SK-N-SH (cell line): ENCODE data around the gene CA5B. TPM values are rescaled to one million over a fixed set of nuclear protein-coding genes. Genes with fewer than 3 reads are reported as not detected.

Experiments
- CTCF ChIA-PET: fragments of 300-600, 350-600 bp; formaldehyde crosslinking; extraction: SDS; loops from one replicate; lab custom pipeline; 2021; lab: Yijun Ruan, JAX
- POLR2A ChIA-PET: fragments of 350-600 bp; sonication (Branson Sonifier 250); formaldehyde crosslinking; extraction: SDS; loops from one replicate; lab custom pipeline; 2020; ENCODE audit warnings: antibody characterized with exemption, inconsistent platforms; lab: Yijun Ruan, JAX
- DNase-seq: peaks from one replicate; pipeline ENCODE4 v3.0.0; 2012
- H2AFZ ChIP-seq: fragments of 200-600 bp; sonication (generic); 2 replicates; pipeline ENCODE4 v1.8.1; 2016; ENCODE audit warnings: antibody characterized with exemption, mild to moderate bottlenecking, low read depth
- H3F3A ChIP-seq: fragments of 200-600 bp; sonication (generic); replicated peaks from 2 replicates; pipeline ENCODE3; 2016; ENCODE audit warnings: antibody characterized with exemption, mild to moderate bottlenecking; ENCODE audit not compliant: insufficient read depth
- H3K27ac ChIP-seq, 2 experiments: fragments of 200-500 bp in 1 of 2; fragments of 200-600 bp in 1 of 2; sonication (Bioruptor generic) in 1 of 2; sonication (generic), shearing (Covaris generic) in 1 of 2; 2 replicates each; pipeline versions ENCODE4 v1.5.1 to v1.6.1; 2014 to 2016; ENCODE audit warnings: low read depth in 2 of 2, inconsistent platforms in 1 of 2, low read length in 1 of 2, mild to moderate bottlenecking in 1 of 2, mixed read lengths in 1 of 2
- H3K27me3 ChIP-seq: fragments of 200-600 bp; sonication (generic), shearing (Covaris generic); 2 replicates; pipeline ENCODE4 v1.6.1; 2016; ENCODE audit warnings: mixed run types; ENCODE audit not compliant: insufficient read depth
- H3K36me3 ChIP-seq, 2 experiments: fragments of 200-500 bp in 1 of 2; fragments of 200-600 bp in 1 of 2; sonication (Bioruptor generic) in 1 of 2; sonication (generic) in 1 of 2; replicated peaks in 1 of 2; 2 replicates each; pipeline versions ENCODE3 to v1.5.1; 2014 to 2016; ENCODE audit warnings: low read length in 1 of 2, mild to moderate bottlenecking in 1 of 2; ENCODE audit not compliant: insufficient read depth in 2 of 2, control insufficient read depth in 1 of 2
- H3K4me1 ChIP-seq, 2 experiments: fragments of 200-500 bp in 1 of 2; fragments of 200-600 bp in 1 of 2; sonication (Bioruptor generic) in 1 of 2; sonication (generic), shearing (Covaris generic) in 1 of 2; 2 replicates each; pipeline versions ENCODE4 v1.5.1 to v1.6.1; 2014 to 2016; ENCODE audit warnings: low read depth in 1 of 2, low read length in 1 of 2, mixed run types in 1 of 2; ENCODE audit not compliant: insufficient read depth in 2 of 2, control insufficient read depth in 1 of 2
- H3K4me2 ChIP-seq: fragments of 200-600 bp; sonication (generic), shearing (Covaris generic); 2 replicates; pipeline ENCODE4 v1.6.1; 2017; ENCODE audit warnings: mixed run types
- H3K4me3 ChIP-seq, 2 experiments: fragments of 200-500 bp in 1 of 2; fragments of 200-600 bp in 1 of 2; sonication (Bioruptor generic) in 1 of 2; sonication (generic), shearing (Covaris generic) in 1 of 2; 2 replicates each; pipeline versions ENCODE4 v1.5.1 to v1.8.1; 2014 to 2016; ENCODE audit warnings: low read depth in 2 of 2, inconsistent platforms in 1 of 2, low read length in 1 of 2, mild to moderate bottlenecking in 1 of 2, mixed read lengths in 1 of 2, moderate library complexity in 1 of 2
- H3K79me2 ChIP-seq: fragments of 200-600 bp; sonication (generic); 2 replicates; pipeline ENCODE4 v1.8.1; 2017; ENCODE audit warnings: mild to moderate bottlenecking; ENCODE audit not compliant: insufficient read depth
- H3K9ac ChIP-seq: fragments of 200-600 bp; sonication (generic); 2 replicates; pipeline ENCODE4 v1.6.1; 2017; ENCODE audit warnings: mixed run types
- H3K9me2 ChIP-seq: fragments of 200-600 bp; sonication (generic); 2 replicates; pipeline ENCODE4 v1.6.1; 2017; ENCODE audit warnings: mixed run types
- H3K9me3 ChIP-seq: fragments of 200-600 bp; sonication (generic); 2 replicates; pipeline ENCODE4 v1.6.1; 2017; ENCODE audit warnings: mixed run types, mild to moderate bottlenecking, moderate library complexity
- H4K20me1 ChIP-seq: fragments of 200-600 bp; sonication (generic); 2 replicates; pipeline ENCODE4 v1.6.1; 2017; ENCODE audit warnings: mild to moderate bottlenecking, mixed run types; ENCODE audit not compliant: insufficient read depth
- ELF1 ChIP-seq: IDR thresholded peaks from 2 replicates; pipeline ENCODE4 v1.4.0; 2012
- EP300 ChIP-seq, 2 experiments: IDR thresholded peaks; 2 replicates each; pipeline versions ENCODE4 v1.4.0 to v1.6.1; 2012; ENCODE audit warnings: borderline replicate concordance in 1 of 2, low read depth in 1 of 2, low read length in 1 of 2
- FOXM1 ChIP-seq: IDR thresholded peaks from 2 replicates; pipeline ENCODE4 v1.4.0; 2012; ENCODE audit warnings: low read depth, mild to moderate bottlenecking
- GABPA ChIP-seq: IDR thresholded peaks from 2 replicates; pipeline ENCODE4 v1.4.0; 2012; ENCODE audit warnings: low read depth, mild to moderate bottlenecking
- MXI1 ChIP-seq: IDR thresholded peaks from 2 replicates; pipeline ENCODE4 v1.6.1; 2012; ENCODE audit warnings: mild to moderate bottlenecking, low read depth, low read length, improper control_type of control experiment
- PBX3 ChIP-seq: IDR thresholded peaks from 2 replicates; pipeline ENCODE4; 2012
- POLR2AphosphoS5 ChIP-seq: IDR thresholded peaks from 2 replicates; pipeline ENCODE4 v1.6.1; 2012; ENCODE audit warnings: low read depth, low read length
- SMC3 ChIP-seq: IDR thresholded peaks from 2 replicates; pipeline ENCODE4 v1.6.1; 2012; ENCODE audit warnings: low read depth, low read length, improper control_type of control experiment
- TAF1 ChIP-seq: IDR thresholded peaks from 2 replicates; pipeline ENCODE4 v1.6.1; 2012; ENCODE audit warnings: low read depth, mild to moderate bottlenecking, low read length, moderate library complexity, borderline replicate concordance
- TCF12 ChIP-seq: IDR thresholded peaks from 2 replicates; pipeline ENCODE4 v1.4.0; 2012
- ZBTB33 ChIP-seq: IDR thresholded peaks from 2 replicates; pipeline ENCODE4 v1.4.0; 2012; ENCODE audit warnings: low read depth, borderline replicate concordance
- WGBS: methylation state at CpG from one replicate; pipeline ENCODE4 v1.1.6; 2017; ENCODE audit warnings: low lambda C conversion rate; 5-methylcytosine and 5-hydroxymethylcytosine counted together
- polyA plus RNA-seq, 3 experiments: library from polyadenylated mRNA; depleted of rRNA; stranded (reverse); fragments of >200 nt; gene quantifications; 2 replicates each; pipeline ENCODE4 v1.2.3, GENCODE V29; 2012

CA5B gene
- polyA plus RNA-seq, 1 of the 3 experiments (the other 2 are of a cell fraction) = 4.4 TPM

GRCh38 chrX:15797707-15798106 lies 59.6 kb downstream of the CA5B start:
- Histone ChIP-seq H3K79me2 (peaks cover 42% of the 10 kb centered on the region), H3K4me2 (no peak overlapping the region), H4K20me1 (no peaks in the 10 kb centered on the region), H2AFZ (no peak overlapping the region), H3K4me3 (no peak overlapping the region), H3K27ac (no peak overlapping the region), H3K9me2 (no peaks in the 10 kb centered on the region), H3K4me1 (no peaks in the 10 kb centered on the region; a peak in 1 of 4 replicates), H3K36me3 (peaks cover 19 to 54% of the 10 kb centered on the region in 2 experiments), H3K9me3 (no peaks in the 10 kb centered on the region), H3F3A (peaks cover 4% of the 10 kb centered on the region), H3K9ac (no peak overlapping the region), H3K27me3 (no peaks in the 10 kb centered on the region)
- POLR2A ChIA-PET = no interaction called here
- DNase-seq = no peak
- TF ChIP-seq MXI1 (no peak), ZBTB33 (no peak), PBX3 (no peak), FOXM1 (no peak), TCF12 (no peak; the same call in 1 of the 2 replicates), ELF1 (no peak)
- WGBS = 89% methylated on average over 4 of the region's 4 CpGs
- CTCF ChIA-PET = interaction anchor here (1.1 kb wide), 1 partner anchor 18 kb away, joined by 4 read pairs; no protein-coding TSS in a partner anchor

GRCh38 chrX:15804563-15804962 lies 66.5 kb downstream of the CA5B start:
- H2AFZ ChIP-seq = no peak overlapping the region
- H3K36me3 ChIP-seq = peaks cover 47 to 59% of the 10 kb centered on the region in 2 experiments
- no peaks in the 10 kb centered on the region for H3K4me1 ChIP-seq
- no peak for DNase-seq
- no peak overlapping the region for H3K4me2 ChIP-seq
- no peaks in the 10 kb centered on the region for H3K9me2 ChIP-seq
- no peaks in the 10 kb centered on the region for H4K20me1 ChIP-seq
- ChIA-PET CTCF (interaction anchor here (1.6 kb wide), 1 partner anchor 12 kb away, joined by 3 read pairs; no protein-coding TSS in a partner anchor), POLR2A (no interaction called here)
- H3K9ac ChIP-seq = no peak overlapping the region
- H3K27ac ChIP-seq = no peak overlapping the region
- H3K9me3 ChIP-seq = no peaks in the 10 kb centered on the region
- H3K79me2 ChIP-seq = no peaks in the 10 kb centered on the region
- TF ChIP-seq ZBTB33 = no peak
- no peak for TF ChIP-seq TAF1
- no peak for TF ChIP-seq GABPA
- TF ChIP-seq PBX3 = no peak
- no peak for TF ChIP-seq SMC3
- TF ChIP-seq POLR2AphosphoS5 = no peak
- no peak for TF ChIP-seq EP300 (IDR thresholded peaks at IDR 0.05; ENCODE audit: borderline replicate concordance in 1 of 2, low read depth in 1 of 2, low read length in 1 of 2)
- no peaks in the 10 kb centered on the region for H3K27me3 ChIP-seq
- no peaks in the 10 kb centered on the region for H3F3A ChIP-seq
- H3K4me3 ChIP-seq = no peak overlapping the region
